Spleen (tissue), 7 donors: ENCODE measurements around the gene SMC2.

Experiments
- POLR2AphosphoS5 ChIP-seq, 3 donors: sonication (generic); formaldehyde crosslinking; IDR thresholded peaks; one replicate each; pipeline ENCODE4 v1.5.1; 2017; ENCODE audit warnings: antibody characterized with exemption in 3 of 3
- TF ChIP-seq, protein P1 (sequence below), 11 experiments: fragments of 200-600 bp in 7 of 11; fragments of 450-650 bp in 4 of 11; sonication (generic) in 4 of 11; IDR thresholded peaks in 8 of 11; conservative IDR thresholded peaks in 3 of 11; 1 replicate in 7 of 11; 2 replicates in 4 of 11; pipeline versions ENCODE4 v1.4.0 to v1.8.0; 2016 to 2021; ENCODE audit warnings: antibody characterized with exemption in 11 of 11, inconsistent platforms in 4 of 11, mild to moderate bottlenecking in 1 of 11
- donor health status: DM: no; HTN: no; CAD: no; lungs with moderate emphysema.
- donor health status: DM: no; HTN: no; CAD: no.
- donor health status: DM: no; HTN: no; CAD: no.

DNA sequence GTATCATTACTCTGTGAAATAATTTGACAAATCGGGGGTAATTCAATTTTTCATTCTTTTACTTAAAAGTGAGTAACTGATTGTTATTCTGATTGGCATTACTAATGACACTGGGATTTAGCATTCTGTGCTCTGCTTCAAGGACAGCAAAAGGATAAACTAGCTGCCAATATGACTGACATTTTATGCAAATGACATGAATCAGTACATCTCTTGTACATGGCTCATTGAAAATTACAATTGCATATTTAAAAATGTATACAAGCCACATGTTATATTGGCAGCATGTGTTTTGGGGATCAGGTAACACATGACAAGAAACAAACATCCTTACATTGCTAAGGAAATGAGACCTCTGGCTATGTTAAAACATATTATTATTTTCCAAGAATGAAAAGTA lies 79.0 kb downstream of the SMC2 start:
- TF ChIP-seq POLR2AphosphoS5 (IDR thresholded peaks at IDR 0.05) = no peak
- TF ChIP-seq, protein P1, sequence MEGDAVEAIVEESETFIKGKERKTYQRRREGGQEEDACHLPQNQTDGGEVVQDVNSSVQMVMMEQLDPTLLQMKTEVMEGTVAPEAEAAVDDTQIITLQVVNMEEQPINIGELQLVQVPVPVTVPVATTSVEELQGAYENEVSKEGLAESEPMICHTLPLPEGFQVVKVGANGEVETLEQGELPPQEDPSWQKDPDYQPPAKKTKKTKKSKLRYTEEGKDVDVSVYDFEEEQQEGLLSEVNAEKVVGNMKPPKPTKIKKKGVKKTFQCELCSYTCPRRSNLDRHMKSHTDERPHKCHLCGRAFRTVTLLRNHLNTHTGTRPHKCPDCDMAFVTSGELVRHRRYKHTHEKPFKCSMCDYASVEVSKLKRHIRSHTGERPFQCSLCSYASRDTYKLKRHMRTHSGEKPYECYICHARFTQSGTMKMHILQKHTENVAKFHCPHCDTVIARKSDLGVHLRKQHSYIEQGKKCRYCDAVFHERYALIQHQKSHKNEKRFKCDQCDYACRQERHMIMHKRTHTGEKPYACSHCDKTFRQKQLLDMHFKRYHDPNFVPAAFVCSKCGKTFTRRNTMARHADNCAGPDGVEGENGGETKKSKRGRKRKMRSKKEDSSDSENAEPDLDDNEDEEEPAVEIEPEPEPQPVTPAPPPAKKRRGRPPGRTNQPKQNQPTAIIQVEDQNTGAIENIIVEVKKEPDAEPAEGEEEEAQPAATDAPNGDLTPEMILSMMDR (IDR thresholded peaks at IDR 0.05 in 8 of 11, conservative IDR thresholded peaks at IDR 0.05 in 3 of 11) = no peak
